ENCODE measurements around the gene EPS8L3. TPM values are rescaled to one million over a fixed set of nuclear protein-coding genes. Genes with fewer than 3 reads are reported as not detected.

Gene EPS8L3
- polyA plus RNA-seq, 1 donor (not counting 4 experiments of a cell fraction or from before 2014, with no cell fraction given) = not detected

- no peak overlapping the region for H3K27ac ChIP-seq (ENCODE audit: control insufficient read depth, insufficient read depth, low read length)
Measured at GRCh38 chr1:109788695-109789521, 25.2 kb upstream of the EPS8L3 start.

DNA sequence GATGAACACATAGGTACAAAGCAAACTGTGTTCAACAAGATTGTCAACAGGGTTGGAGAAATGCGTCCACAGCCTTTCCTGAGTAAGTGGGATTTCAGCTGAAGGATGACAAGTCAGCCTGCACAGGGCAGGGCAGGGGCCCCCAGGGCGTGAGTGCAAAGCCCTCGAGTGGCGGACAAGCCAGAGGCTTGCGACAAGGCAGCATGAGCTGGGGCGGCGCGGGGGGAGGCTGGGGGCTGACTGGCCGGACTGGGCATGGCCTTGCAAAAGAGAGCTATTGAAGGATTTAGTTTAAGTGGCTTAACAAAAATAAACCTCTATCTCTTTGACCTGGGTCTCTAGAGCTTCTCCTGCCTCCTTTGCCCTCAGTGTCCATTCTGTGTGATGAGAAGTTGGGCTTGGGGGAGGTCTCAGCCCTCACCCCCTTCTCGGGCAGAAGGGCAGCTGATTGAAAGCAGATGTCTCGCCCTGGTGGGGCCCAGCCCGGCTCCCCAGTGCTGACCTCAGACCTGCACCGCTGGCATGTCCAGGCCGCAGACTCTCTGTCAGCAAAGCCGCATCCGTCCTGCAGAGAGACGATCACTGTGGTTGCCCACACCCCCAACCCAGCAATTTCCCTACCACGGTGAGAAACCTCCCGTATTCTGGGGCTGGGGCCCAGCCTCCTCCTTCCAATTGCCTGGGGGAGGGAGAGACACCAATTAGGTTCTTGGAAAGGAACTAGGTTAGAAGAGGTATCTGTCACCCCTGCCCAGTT, 24.3 kb upstream of the EPS8L3 start:
- Histone ChIP-seq H3K4me2 (ENCODE audit: control insufficient read depth, extremely low read depth, insufficient read depth, low read depth, low read length) (no peak overlapping the region), H3K9me3 (ENCODE audit: control insufficient read depth, low read depth, low read length) (no peaks in the 10 kb centered on the region), H3K9ac (ENCODE audit: control insufficient read depth, extremely low read depth, insufficient read depth, low read length) (no peak overlapping the region), H3K27ac (ENCODE audit: control insufficient read depth, insufficient read depth, low read length) (no peak overlapping the region), H3K27me3 (ENCODE audit: control insufficient read depth, extremely low read depth, insufficient read depth, low read length) (no peaks in the 10 kb centered on the region), H3K9me1 (ENCODE audit: control insufficient read depth, extremely low read depth, insufficient read depth, low read length) (no peaks in the 10 kb centered on the region), H3K4me3 (ENCODE audit: control insufficient read depth in 2 of 3, extremely low read depth in 1 of 3, insufficient read depth in 2 of 3, low read depth in 1 of 3, low read length in 3 of 3) (no peak overlapping the region), H4K20me1 (ENCODE audit: control insufficient read depth, extremely low read depth, insufficient read depth, low read length) (no peaks in the 10 kb centered on the region), H3K4me1 (ENCODE audit: control insufficient read depth, extremely low read depth, insufficient read depth, low read length) (peaks cover 34% of the 10 kb centered on the region), H3K79me2 (ENCODE audit: control insufficient read depth, insufficient read depth, low read length) (no peaks in the 10 kb centered on the region), H3K36me3 (ENCODE audit: control insufficient read depth in 2 of 2, extremely low read depth in 1 of 2, insufficient read depth in 2 of 2, low read length in 2 of 2) (no peaks in the 10 kb centered on the region), H2AFZ (ENCODE audit: control insufficient read depth, low read length) (no peak overlapping the region)
- FAIRE-seq (no peak), DNase-seq (ENCODE audit: low read depth, low spot score) (no peak)
- dilution Hi-C loops (cut with MboI; ENCODE audit: extremely low pct_ligation_motif_present, low sequenced_read_pairs) = no loop called here
- TF ChIP-seq CTCF (optimal IDR thresholded peaks at IDR 0.05 in 1 of 3, IDR thresholded peaks at IDR 0.05 in 1 of 3, conservative IDR thresholded peaks at IDR 0.05 in 1 of 3; ENCODE audit: extremely low read depth in 1 of 3, insufficient read depth in 2 of 3, low read length in 3 of 3) (no peak), EZH2 (IDR thresholded peaks at IDR 0.05; ENCODE audit: low read length) (no peak)

More at GRCh38 chr1:109788695-109789521, 25.2 kb upstream of the EPS8L3 start:
- Histone ChIP-seq H3K9me3 (ENCODE audit: control insufficient read depth, low read depth, low read length) (no peaks in the 10 kb centered on the region), H3K9ac (ENCODE audit: control insufficient read depth, extremely low read depth, insufficient read depth, low read length) (no peak overlapping the region), H3K27me3 (ENCODE audit: control insufficient read depth, extremely low read depth, insufficient read depth, low read length) (no peaks in the 10 kb centered on the region), H2AFZ (ENCODE audit: control insufficient read depth, low read length) (no peak overlapping the region), H3K4me1 (ENCODE audit: control insufficient read depth, extremely low read depth, insufficient read depth, low read length) (peaks cover 33% of the 10 kb centered on the region), H3K79me2 (ENCODE audit: control insufficient read depth, insufficient read depth, low read length) (no peaks in the 10 kb centered on the region), H3K4me3 (ENCODE audit: control insufficient read depth in 2 of 3, extremely low read depth in 1 of 3, insufficient read depth in 2 of 3, low read depth in 1 of 3, low read length in 3 of 3) (no peak overlapping the region), H3K9me1 (ENCODE audit: control insufficient read depth, extremely low read depth, insufficient read depth, low read length) (no peaks in the 10 kb centered on the region), H3K36me3 (ENCODE audit: control insufficient read depth in 2 of 2, extremely low read depth in 1 of 2, insufficient read depth in 2 of 2, low read length in 2 of 2) (no peaks in the 10 kb centered on the region), H3K4me2 (ENCODE audit: control insufficient read depth, extremely low read depth, insufficient read depth, low read depth, low read length) (no peak overlapping the region), H4K20me1 (ENCODE audit: control insufficient read depth, extremely low read depth, insufficient read depth, low read length) (no peaks in the 10 kb centered on the region)
- no peak for TF ChIP-seq EZH2 (IDR thresholded peaks at IDR 0.05; ENCODE audit: low read length)
- peak; percentile 23 to 54 (median 34) for TF ChIP-seq CTCF (optimal IDR thresholded peaks at IDR 0.05 in 1 of 3, IDR thresholded peaks at IDR 0.05 in 1 of 3, conservative IDR thresholded peaks at IDR 0.05 in 1 of 3; ENCODE audit: extremely low read depth in 1 of 3, insufficient read depth in 2 of 3, low read length in 3 of 3)
- DNase-seq (ENCODE audit: low read depth, low spot score) (no peak), FAIRE-seq (no peak)
- dilution Hi-C loops (cut with MboI; ENCODE audit: extremely low pct_ligation_motif_present, low sequenced_read_pairs) = no loop called here

Data from keratinocyte (primary cell).